ENCODE measurements around the gene RGS11.

- TF ChIP-seq CTCF (IDR thresholded peaks at IDR 0.05 in 8 of 11, conservative IDR thresholded peaks at IDR 0.05 in 3 of 11) = no peak
- no peak for TF ChIP-seq POLR2A (IDR thresholded peaks at IDR 0.05)
Measured at GRCh38 chr16:260326-260725, 15.4 kb downstream of the RGS11 start.
